HFF-Myc (cell line): ENCODE measurements around the gene TNF.

Experiments
- DNase-seq: peaks from one replicate; pipeline ENCODE4 v3.0.0-alpha.2; 2011; ENCODE audit warnings: low read depth; ENCODE audit errors: extremely low read depth
- H3K4me3 ChIP-seq: replicated peaks from 2 replicates; pipeline ENCODE4 v1.5.1; 2011; ENCODE audit warnings: low read depth, mild to moderate bottlenecking, control low read depth, low read length
- TF ChIP-seq, protein P1 (sequence below): IDR thresholded peaks from 2 replicates; pipeline ENCODE4 v1.5.1; 2012; ENCODE audit warnings: mild to moderate bottlenecking, low read depth, low read length, control low read depth; ENCODE audit errors: missing control alignments

TNF gene

GRCh38 chr6:31575335-31575901 lies at the start of gene TNF:
TNF (plus strand) TSS chr6:31575565; CDS start chr6:31575742, 177 bp downstream.
- no peak within 1 kb of the TSS for H3K4me3 ChIP-seq
- DNase-seq: no peak
- TF ChIP-seq, protein P1, sequence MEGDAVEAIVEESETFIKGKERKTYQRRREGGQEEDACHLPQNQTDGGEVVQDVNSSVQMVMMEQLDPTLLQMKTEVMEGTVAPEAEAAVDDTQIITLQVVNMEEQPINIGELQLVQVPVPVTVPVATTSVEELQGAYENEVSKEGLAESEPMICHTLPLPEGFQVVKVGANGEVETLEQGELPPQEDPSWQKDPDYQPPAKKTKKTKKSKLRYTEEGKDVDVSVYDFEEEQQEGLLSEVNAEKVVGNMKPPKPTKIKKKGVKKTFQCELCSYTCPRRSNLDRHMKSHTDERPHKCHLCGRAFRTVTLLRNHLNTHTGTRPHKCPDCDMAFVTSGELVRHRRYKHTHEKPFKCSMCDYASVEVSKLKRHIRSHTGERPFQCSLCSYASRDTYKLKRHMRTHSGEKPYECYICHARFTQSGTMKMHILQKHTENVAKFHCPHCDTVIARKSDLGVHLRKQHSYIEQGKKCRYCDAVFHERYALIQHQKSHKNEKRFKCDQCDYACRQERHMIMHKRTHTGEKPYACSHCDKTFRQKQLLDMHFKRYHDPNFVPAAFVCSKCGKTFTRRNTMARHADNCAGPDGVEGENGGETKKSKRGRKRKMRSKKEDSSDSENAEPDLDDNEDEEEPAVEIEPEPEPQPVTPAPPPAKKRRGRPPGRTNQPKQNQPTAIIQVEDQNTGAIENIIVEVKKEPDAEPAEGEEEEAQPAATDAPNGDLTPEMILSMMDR: no peak

GRCh38 chr6:31525932-31526591 lies 49.3 kb upstream of the TNF start:
- no peak overlapping the region for H3K4me3 ChIP-seq
- no peak for DNase-seq
- TF ChIP-seq, protein P1: no peak

- TF ChIP-seq, protein P1: no peak
- no peak overlapping the region for H3K4me3 ChIP-seq
- DNase-seq: no peak
Measured at GRCh38 chr6:31528307-31528777, 47.0 kb upstream of the TNF start.

DNA sequence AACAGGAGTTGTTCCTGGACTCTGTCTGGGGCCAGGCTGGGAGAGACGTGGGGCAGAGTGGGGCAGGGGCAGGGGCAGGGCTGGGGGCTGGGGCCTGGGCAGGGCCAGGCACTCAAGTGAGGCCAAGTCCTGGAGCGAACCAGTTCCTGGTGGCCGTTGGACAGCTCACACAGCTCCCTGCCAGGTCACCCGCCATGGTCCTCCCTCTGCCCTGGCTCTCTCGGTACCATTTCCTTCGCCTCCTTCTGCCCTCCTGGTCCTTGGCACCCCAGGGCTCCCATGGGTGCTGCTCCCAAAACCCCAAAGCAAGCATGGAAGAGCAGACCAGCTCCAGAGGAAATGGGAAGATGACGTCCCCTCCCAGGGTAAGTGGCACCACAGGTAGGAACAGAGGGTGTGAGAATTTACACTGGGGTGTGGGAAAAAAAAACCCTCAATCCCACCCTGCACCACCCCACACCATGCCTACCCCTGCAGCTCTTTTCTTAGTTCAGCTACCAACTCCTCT lies 46.5 kb upstream of the TNF start, which contains the start of gene MCCD1:
TSS of gene MCCD1 (plus strand) at position 142 of the 508 bp plus-strand sequence. CDS start at position 195, 53 bp downstream.
- H3K4me3 ChIP-seq: no peak within 1 kb of the TSS
- no peak for DNase-seq
- TF ChIP-seq, protein P1: no peak

DNA sequence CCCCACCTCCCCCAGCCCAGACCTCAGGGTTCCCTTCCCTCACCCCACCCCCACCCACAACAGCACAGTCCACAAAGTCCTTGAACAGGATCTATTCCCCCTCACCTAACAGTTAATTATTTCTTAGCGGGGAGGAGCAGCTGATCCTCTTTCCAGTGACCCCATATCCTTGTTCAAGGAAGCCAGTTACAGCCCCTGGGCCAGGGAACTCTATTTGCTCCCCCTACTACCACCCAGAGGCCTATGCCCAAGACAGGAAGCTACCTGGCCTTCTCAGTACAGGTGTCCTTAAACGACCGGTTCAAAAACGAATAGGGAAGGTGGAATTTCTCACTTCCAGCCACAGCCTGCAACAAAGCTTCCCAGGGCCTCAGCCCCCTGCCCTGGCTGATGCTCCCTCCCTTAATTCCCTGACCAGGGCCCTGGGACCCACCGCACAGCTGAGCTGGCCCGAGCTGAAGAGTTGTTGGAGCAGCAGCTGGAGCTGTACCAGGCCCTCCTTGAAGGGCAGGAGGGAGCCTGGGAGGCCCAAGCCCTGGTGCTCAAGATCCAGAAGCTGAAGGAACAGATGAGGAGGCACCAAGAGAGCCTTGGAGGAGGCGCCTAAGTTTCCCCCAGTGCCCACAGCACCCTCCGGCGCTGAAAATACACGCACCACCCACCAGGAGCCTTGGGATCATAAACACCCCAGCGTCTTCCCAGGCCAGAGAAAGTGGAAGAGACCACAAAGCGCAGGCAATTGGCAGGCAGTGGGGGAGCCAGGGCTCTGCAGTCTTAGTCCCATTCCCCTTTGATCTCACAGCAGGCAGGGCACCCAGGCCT lies 45.8 kb upstream of the TNF start:
- TF ChIP-seq, protein P1: no peak
- no peak overlapping the region for H3K4me3 ChIP-seq
- DNase-seq: no peak

DNA sequence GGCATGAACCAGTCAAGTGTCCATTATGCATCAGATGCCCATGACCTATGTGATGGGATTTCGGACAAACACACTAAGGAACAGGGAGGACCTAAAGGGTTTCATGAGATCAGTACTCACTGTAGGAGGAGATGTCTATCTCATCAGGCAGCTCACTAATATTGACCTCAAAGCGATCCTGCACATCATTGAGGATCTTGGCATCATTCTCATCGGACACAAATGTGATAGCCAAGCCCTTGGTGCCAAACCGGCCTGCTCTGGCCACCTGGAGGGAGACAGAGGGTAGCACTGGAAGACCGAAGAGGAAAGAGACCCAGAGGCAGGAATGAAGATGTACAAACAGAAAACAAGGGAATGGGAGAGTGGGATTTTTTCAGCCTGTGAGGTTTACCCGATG lies 44.7 kb upstream of the TNF start:
- H3K4me3 ChIP-seq: no peak overlapping the region
- TF ChIP-seq, protein P1: no peak
- no peak for DNase-seq
